HepG2 (cell line): ENCODE data around the gene PFAS. TPM values are rescaled to one million over a fixed set of nuclear protein-coding genes. Genes with fewer than 3 reads are reported as not detected.

Experiments used
- ATF7 ChIP-seq, 2 experiments: fragments of 450-650 bp in 1 of 2; sonication (generic) in 1 of 2; formaldehyde crosslinking in 1 of 2; IDR thresholded peaks; 2 replicates each; pipeline versions ENCODE4 v1.4.0 to v1.6.1; 2016 to 2020; ENCODE audit warnings: antibody characterized with exemption in 1 of 2, mild to moderate bottlenecking in 1 of 2, missing genetic modification reagents in 1 of 2
- CREM ChIP-seq, 2 experiments: sonication (generic) in 1 of 2; formaldehyde crosslinking in 1 of 2; IDR thresholded peaks; 2 replicates each; pipeline versions ENCODE4 v1.4.0 to v1.6.1; 2016 to 2020; ENCODE audit warnings: antibody characterized with exemption in 1 of 2, mild to moderate bottlenecking in 1 of 2, missing genetic modification reagents in 1 of 2
- FOXK2 ChIP-seq: fragments of 450-650 bp; IDR thresholded peaks from 2 replicates; pipeline ENCODE4 v1.6.1; 2016
- FOXP1 ChIP-seq, 2 experiments: fragments of 450-650 bp in 1 of 2; IDR thresholded peaks; 2 replicates each; pipeline ENCODE4 v1.6.1; 2017 to 2018; ENCODE audit warnings: antibody characterized with exemption in 1 of 2
- GABPA ChIP-seq, 2 experiments: IDR thresholded peaks; 2 replicates each; pipeline ENCODE4 v1.6.1; 2011 to 2016; ENCODE audit warnings: low read depth in 2 of 2, low read length in 1 of 2, missing biosample characterization in 1 of 2, missing genetic modification characterization in 1 of 2
- HNRNPK ChIP-seq: fragments of 200-400 bp; formaldehyde crosslinking; IDR thresholded peaks from 2 replicates; pipeline ENCODE4 v1.6.1; 2018; ENCODE audit warnings: low read length, low read depth, moderate library complexity, mild to moderate bottlenecking; ENCODE audit not compliant: poor library complexity, severe bottlenecking
- IRF2 ChIP-seq: IDR thresholded peaks from 2 replicates; pipeline ENCODE4 v1.6.1; 2018; ENCODE audit warnings: missing genetic modification reagents, missing compliant biosample characterization
- JARID2 ChIP-seq: sonication (generic); formaldehyde crosslinking; IDR thresholded peaks from 2 replicates; pipeline ENCODE4 v1.8.1; 2023; ENCODE audit warnings: missing genetic modification reagents, inconsistent platforms; ENCODE audit not compliant: insufficient replicate concordance
- RAD21 ChIP-seq: fragments of 450-650 bp; formaldehyde crosslinking; IDR thresholded peaks from 2 replicates; pipeline ENCODE4 v1.5.0; 2020; ENCODE audit warnings: mild to moderate bottlenecking
- TCF7 ChIP-seq: sonication (generic); IDR thresholded peaks from 2 replicates; pipeline ENCODE4 v1.6.1; 2016; ENCODE audit warnings: antibody characterized with exemption, low read depth
- TEAD3 ChIP-seq: optimal IDR thresholded peaks from 2 replicates; pipeline ENCODE3; 2016; ENCODE audit warnings: borderline replicate concordance
- ZFP36L1 ChIP-seq: sonication (generic); formaldehyde crosslinking; IDR thresholded peaks from 2 replicates; pipeline ENCODE4 v1.8.0; 2022; ENCODE audit warnings: mild to moderate bottlenecking, missing genetic modification reagents, moderate library complexity
- ZNF143 ChIP-seq: sonication (generic); formaldehyde crosslinking; IDR thresholded peaks from 2 replicates; pipeline ENCODE4 v1.4.0; 2020; ENCODE audit warnings: missing genetic modification reagents
- ZNF747 ChIP-seq: sonication (generic); formaldehyde crosslinking; IDR thresholded peaks from 2 replicates; pipeline ENCODE4 v1.8.1; 2023; ENCODE audit warnings: missing genetic modification reagents, mild to moderate bottlenecking, borderline replicate concordance
- polyA plus RNA-seq, 8 experiments: library from polyadenylated mRNA; depleted of rRNA in 3 of 8; stranded (reverse) in 7 of 8; unstranded in 1 of 8; fragments of >200 nt; fragmentation: Illumina TruSeq in 4 of 8; extraction: Trizol in 4 of 8; gene quantifications; 2 replicates each; pipeline versions ENCODE4 v1.2.1 to v1.2.3, GENCODE V29; 2011 to 2016; ENCODE audit warnings: low read depth in 4 of 8, missing spikeins in 1 of 8, mixed read lengths in 1 of 8; ENCODE audit not compliant: insufficient read depth in 1 of 8
- total RNA-seq, 5 experiments: library from RNA; depleted of rRNA; stranded (reverse); fragments of >200 nt; fragmentation: Illumina TruSeq; extraction: Trizol; gene quantifications; 2 replicates each; pipeline ENCODE4 v1.2.3, GENCODE V29; 2016; ENCODE audit warnings: low read depth in 1 of 5
- TF ChIP-seq, protein P1 (sequence below): sonication (generic); formaldehyde crosslinking; IDR thresholded peaks from 2 replicates; pipeline ENCODE4 v1.8.1; 2023; ENCODE audit warnings: mild to moderate bottlenecking, missing genetic modification reagents, borderline replicate concordance
- TF ChIP-seq, protein P2 (sequence below): sonication (generic); formaldehyde crosslinking; IDR thresholded peaks from 2 replicates; pipeline ENCODE4 v1.5.1; 2020; ENCODE audit warnings: mild to moderate bottlenecking, missing genetic modification reagents, borderline replicate concordance
- TF ChIP-seq, protein P3 (sequence below): sonication (generic); formaldehyde crosslinking; IDR thresholded peaks from 2 replicates; pipeline ENCODE4 v1.4.0; 2020; ENCODE audit warnings: mild to moderate bottlenecking, missing genetic modification reagents, borderline replicate concordance
- TF ChIP-seq, protein P4 (sequence below), 2 experiments: IDR thresholded peaks; 2 replicates each; pipeline ENCODE4 v1.6.1; 2011 to 2012; ENCODE audit warnings: low read length in 2 of 2, borderline replicate concordance in 1 of 2, low read depth in 1 of 2, mild to moderate bottlenecking in 1 of 2, moderate library complexity in 1 of 2

Gene PFAS
- total and polyA plus RNA-seq, 2 of the 13 experiments (the other 11 are each of a cell fraction or from before 2014, with no cell fraction given): 49.4 to 58.2 TPM

DNA sequence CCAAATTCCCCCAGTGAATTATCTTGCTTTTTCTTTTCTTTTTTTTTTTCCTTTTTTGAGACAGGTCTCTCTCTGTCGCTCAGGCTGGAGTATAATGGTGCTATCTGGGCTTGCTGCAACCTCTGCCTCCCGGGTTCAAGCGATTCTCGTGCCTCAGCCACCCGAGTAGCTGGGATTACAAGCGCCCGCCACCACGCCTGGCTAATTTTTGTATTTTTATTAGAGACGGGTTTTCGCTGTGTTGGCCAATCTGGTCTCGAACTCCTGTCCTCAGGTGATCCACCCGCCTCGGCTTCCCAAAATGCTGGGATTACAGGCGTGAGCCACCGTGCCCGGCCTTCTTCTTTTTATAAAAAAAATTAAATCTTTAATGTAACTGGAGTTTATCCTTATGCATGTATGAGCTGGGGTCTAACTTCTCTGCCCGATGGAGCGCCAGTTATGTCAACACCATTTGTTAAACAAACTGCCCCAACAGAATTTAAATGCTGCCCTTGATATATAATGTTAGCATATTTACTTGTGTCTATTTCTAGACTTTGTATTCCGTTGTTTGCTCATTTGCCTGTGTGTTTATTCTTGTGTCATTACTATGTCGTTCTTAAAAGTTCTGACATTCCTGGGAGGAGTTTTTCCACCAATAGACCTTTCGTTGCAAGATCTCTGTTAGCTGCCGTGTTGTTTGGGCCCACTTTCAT is 38.2 kb upstream of the PFAS start (continued):
- TF ChIP-seq HNRNPK (no peak), ZNF143 (CRISPR knock-in tag) (no peak), CREM (IDR thresholded peaks at IDR 0.05) (peak; percentile 70; the same call in 1 of the 2 replicates), CREM (CRISPR knock-in tag; IDR thresholded peaks at IDR 0.05) (no peak), JARID2 (CRISPR knock-in tag) (no peak), TEAD3 (peak; percentile 78), RAD21 (CRISPR knock-in tag) (no peak), ZNF747 (no peak), GABPA (IDR thresholded peaks at IDR 0.05; ENCODE audit: low read depth, low read length) (no peak), GABPA (CRISPR knock-in tag; IDR thresholded peaks at IDR 0.05; ENCODE audit: low read depth) (no peak), FOXK2 (peak; percentile 93), IRF2 (CRISPR knock-in tag) (0 out of 2 replicates have a peak, but pooled peaks have one; percentile 1), FOXP1 (IDR thresholded peaks at IDR 0.05) (peak; percentile 90), FOXP1 (CRISPR knock-in tag; IDR thresholded peaks at IDR 0.05) (peak; percentile 90), ATF7 (IDR thresholded peaks at IDR 0.05) (peak; percentile 65), ATF7 (CRISPR knock-in tag; IDR thresholded peaks at IDR 0.05) (no peak), ZFP36L1 (no peak), TCF7 (peak; percentile 67)
- TF ChIP-seq, protein P1, sequence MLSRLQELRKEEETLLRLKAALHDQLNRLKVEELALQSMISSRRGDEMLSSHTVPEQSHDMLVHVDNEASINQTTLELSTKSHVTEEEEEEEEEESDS (CRISPR knock-in tag): no peak
- TF ChIP-seq, protein P2, sequence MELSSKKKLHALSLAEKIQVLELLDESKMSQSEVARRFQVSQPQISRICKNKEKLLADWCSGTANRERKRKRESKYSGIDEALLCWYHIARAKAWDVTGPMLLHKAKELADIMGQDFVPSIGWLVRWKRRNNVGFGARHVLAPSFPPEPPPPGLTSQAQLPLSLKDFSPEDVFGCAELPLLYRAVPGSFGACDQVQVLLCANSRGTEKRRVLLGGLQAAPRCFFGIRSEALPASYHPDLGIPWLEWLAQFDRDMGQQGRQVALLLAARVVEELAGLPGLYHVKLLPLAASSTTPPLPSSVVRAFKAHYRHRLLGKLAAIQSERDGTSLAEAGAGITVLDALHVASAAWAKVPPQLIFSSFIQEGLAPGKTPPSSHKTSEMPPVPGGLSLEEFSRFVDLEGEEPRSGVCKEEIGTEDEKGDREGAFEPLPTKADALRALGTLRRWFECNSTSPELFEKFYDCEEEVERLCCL: no peak
- TF ChIP-seq, protein P3, sequence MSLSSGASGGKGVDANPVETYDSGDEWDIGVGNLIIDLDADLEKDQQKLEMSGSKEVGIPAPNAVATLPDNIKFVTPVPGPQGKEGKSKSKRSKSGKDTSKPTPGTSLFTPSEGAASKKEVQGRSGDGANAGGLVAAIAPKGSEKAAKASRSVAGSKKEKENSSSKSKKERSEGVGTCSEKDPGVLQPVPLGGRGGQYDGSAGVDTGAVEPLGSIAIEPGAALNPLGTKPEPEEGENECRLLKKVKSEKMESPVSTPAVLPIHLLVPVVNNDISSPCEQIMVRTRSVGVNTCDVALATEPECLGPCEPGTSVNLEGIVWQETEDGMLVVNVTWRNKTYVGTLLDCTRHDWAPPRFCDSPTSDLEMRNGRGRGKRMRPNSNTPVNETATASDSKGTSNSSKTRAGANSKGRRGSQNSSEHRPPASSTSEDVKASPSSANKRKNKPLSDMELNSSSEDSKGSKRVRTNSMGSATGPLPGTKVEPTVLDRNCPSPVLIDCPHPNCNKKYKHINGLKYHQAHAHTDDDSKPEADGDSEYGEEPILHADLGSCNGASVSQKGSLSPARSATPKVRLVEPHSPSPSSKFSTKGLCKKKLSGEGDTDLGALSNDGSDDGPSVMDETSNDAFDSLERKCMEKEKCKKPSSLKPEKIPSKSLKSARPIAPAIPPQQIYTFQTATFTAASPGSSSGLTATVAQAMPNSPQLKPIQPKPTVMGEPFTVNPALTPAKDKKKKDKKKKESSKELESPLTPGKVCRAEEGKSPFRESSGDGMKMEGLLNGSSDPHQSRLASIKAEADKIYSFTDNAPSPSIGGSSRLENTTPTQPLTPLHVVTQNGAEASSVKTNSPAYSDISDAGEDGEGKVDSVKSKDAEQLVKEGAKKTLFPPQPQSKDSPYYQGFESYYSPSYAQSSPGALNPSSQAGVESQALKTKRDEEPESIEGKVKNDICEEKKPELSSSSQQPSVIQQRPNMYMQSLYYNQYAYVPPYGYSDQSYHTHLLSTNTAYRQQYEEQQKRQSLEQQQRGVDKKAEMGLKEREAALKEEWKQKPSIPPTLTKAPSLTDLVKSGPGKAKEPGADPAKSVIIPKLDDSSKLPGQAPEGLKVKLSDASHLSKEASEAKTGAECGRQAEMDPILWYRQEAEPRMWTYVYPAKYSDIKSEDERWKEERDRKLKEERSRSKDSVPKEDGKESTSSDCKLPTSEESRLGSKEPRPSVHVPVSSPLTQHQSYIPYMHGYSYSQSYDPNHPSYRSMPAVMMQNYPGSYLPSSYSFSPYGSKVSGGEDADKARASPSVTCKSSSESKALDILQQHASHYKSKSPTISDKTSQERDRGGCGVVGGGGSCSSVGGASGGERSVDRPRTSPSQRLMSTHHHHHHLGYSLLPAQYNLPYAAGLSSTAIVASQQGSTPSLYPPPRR (CRISPR knock-in tag): peak; percentile 72; the same call in 1 of the 2 replicates
- TF ChIP-seq, protein P4, sequence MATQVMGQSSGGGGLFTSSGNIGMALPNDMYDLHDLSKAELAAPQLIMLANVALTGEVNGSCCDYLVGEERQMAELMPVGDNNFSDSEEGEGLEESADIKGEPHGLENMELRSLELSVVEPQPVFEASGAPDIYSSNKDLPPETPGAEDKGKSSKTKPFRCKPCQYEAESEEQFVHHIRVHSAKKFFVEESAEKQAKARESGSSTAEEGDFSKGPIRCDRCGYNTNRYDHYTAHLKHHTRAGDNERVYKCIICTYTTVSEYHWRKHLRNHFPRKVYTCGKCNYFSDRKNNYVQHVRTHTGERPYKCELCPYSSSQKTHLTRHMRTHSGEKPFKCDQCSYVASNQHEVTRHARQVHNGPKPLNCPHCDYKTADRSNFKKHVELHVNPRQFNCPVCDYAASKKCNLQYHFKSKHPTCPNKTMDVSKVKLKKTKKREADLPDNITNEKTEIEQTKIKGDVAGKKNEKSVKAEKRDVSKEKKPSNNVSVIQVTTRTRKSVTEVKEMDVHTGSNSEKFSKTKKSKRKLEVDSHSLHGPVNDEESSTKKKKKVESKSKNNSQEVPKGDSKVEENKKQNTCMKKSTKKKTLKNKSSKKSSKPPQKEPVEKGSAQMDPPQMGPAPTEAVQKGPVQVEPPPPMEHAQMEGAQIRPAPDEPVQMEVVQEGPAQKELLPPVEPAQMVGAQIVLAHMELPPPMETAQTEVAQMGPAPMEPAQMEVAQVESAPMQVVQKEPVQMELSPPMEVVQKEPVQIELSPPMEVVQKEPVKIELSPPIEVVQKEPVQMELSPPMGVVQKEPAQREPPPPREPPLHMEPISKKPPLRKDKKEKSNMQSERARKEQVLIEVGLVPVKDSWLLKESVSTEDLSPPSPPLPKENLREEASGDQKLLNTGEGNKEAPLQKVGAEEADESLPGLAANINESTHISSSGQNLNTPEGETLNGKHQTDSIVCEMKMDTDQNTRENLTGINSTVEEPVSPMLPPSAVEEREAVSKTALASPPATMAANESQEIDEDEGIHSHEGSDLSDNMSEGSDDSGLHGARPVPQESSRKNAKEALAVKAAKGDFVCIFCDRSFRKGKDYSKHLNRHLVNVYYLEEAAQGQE (IDR thresholded peaks at IDR 0.05; ENCODE audit: borderline replicate concordance in 1 of 2, low read depth in 1 of 2, low read length in 2 of 2): no peak
